ENCODE results near the gene VIPAS39. TPM values are rescaled to one million over a fixed set of nuclear protein-coding genes. Genes with fewer than 3 reads are reported as not detected.

Gene VIPAS39
- polyA plus RNA-seq, 1 donor (not counting 4 experiments of a cell fraction or from before 2014, with no cell fraction given), result 24.5 TPM

GRCh38 chr14:77423423-77423822 lies 34.0 kb downstream of the VIPAS39 start, which contains the start of gene NOXRED1:
TSS of gene NOXRED1 (minus strand) at chr14:77423523. CDS start at chr14:77422889, 634 bp downstream.
- Histone ChIP-seq H3K27me3 (ENCODE audit: control insufficient read depth, extremely low read depth, insufficient read depth, low read length) (no peaks in the 10 kb centered on the region), H3K4me1 (ENCODE audit: control insufficient read depth, extremely low read depth, insufficient read depth, low read length) (no peaks in the 10 kb centered on the region), H3K9me3 (ENCODE audit: control insufficient read depth, low read depth, low read length) (no peaks in the 10 kb centered on the region), H4K20me1 (ENCODE audit: control insufficient read depth, extremely low read depth, insufficient read depth, low read length) (no peaks in the 10 kb centered on the region), H2AFZ (ENCODE audit: control insufficient read depth, low read length) (no peak within 1 kb of the TSS), H3K27ac (ENCODE audit: control insufficient read depth, insufficient read depth, low read length) (no peak within 1 kb of the TSS), H3K36me3 (ENCODE audit: control insufficient read depth in 2 of 2, extremely low read depth in 1 of 2, insufficient read depth in 2 of 2, low read length in 2 of 2) (peaks cover 16 to 22% of the 10 kb centered on the region in 2 experiments), H3K4me3 (ENCODE audit: control insufficient read depth in 2 of 3, extremely low read depth in 1 of 3, insufficient read depth in 2 of 3, low read depth in 1 of 3, low read length in 3 of 3) (no peak within 1 kb of the TSS), H3K9ac (ENCODE audit: control insufficient read depth, extremely low read depth, insufficient read depth, low read length) (no peak within 1 kb of the TSS), H3K9me1 (ENCODE audit: control insufficient read depth, extremely low read depth, insufficient read depth, low read length) (no peaks in the 10 kb centered on the region), H3K79me2 (ENCODE audit: control insufficient read depth, insufficient read depth, low read length) (no peaks in the 10 kb centered on the region), H3K4me2 (ENCODE audit: control insufficient read depth, extremely low read depth, insufficient read depth, low read depth, low read length) (no peak within 1 kb of the TSS)
- dilution Hi-C loops (cut with MboI; ENCODE audit: extremely low pct_ligation_motif_present, low sequenced_read_pairs), result no loop called here
- no peak for DNase-seq (ENCODE audit: low read depth, low spot score)
- FAIRE-seq, result no peak
- no peak for TF ChIP-seq CTCF (optimal IDR thresholded peaks at IDR 0.05 in 1 of 3, IDR thresholded peaks at IDR 0.05 in 1 of 3, conservative IDR thresholded peaks at IDR 0.05 in 1 of 3; ENCODE audit: extremely low read depth in 1 of 3, insufficient read depth in 2 of 3, low read length in 3 of 3)

GRCh38 chr14:77421201-77421600 lies 36.2 kb downstream of the VIPAS39 start:
- Histone ChIP-seq H4K20me1 (ENCODE audit: control insufficient read depth, extremely low read depth, insufficient read depth, low read length) (no peaks in the 10 kb centered on the region), H3K36me3 (ENCODE audit: control insufficient read depth in 2 of 2, extremely low read depth in 1 of 2, insufficient read depth in 2 of 2, low read length in 2 of 2) (peaks cover 0 to 7% of the 10 kb centered on the region in 2 experiments), H3K4me1 (ENCODE audit: control insufficient read depth, extremely low read depth, insufficient read depth, low read length) (no peaks in the 10 kb centered on the region), H3K27me3 (ENCODE audit: control insufficient read depth, extremely low read depth, insufficient read depth, low read length) (no peaks in the 10 kb centered on the region), H3K9me1 (ENCODE audit: control insufficient read depth, extremely low read depth, insufficient read depth, low read length) (no peaks in the 10 kb centered on the region), H2AFZ (ENCODE audit: control insufficient read depth, low read length) (no peak overlapping the region), H3K79me2 (ENCODE audit: control insufficient read depth, insufficient read depth, low read length) (no peaks in the 10 kb centered on the region), H3K4me3 (ENCODE audit: control insufficient read depth in 2 of 3, extremely low read depth in 1 of 3, insufficient read depth in 2 of 3, low read depth in 1 of 3, low read length in 3 of 3) (no peak overlapping the region), H3K27ac (ENCODE audit: control insufficient read depth, insufficient read depth, low read length) (no peak overlapping the region), H3K9ac (ENCODE audit: control insufficient read depth, extremely low read depth, insufficient read depth, low read length) (no peak overlapping the region), H3K9me3 (ENCODE audit: control insufficient read depth, low read depth, low read length) (no peaks in the 10 kb centered on the region), H3K4me2 (ENCODE audit: control insufficient read depth, extremely low read depth, insufficient read depth, low read depth, low read length) (no peak overlapping the region)
- dilution Hi-C loops (cut with MboI; ENCODE audit: extremely low pct_ligation_motif_present, low sequenced_read_pairs), result no loop called here
- FAIRE-seq, result no peak
- DNase-seq (ENCODE audit: low read depth, low spot score), result no peak
- no peak for TF ChIP-seq EZH2 (IDR thresholded peaks at IDR 0.05; ENCODE audit: low read length)
- TF ChIP-seq CTCF (optimal IDR thresholded peaks at IDR 0.05 in 1 of 3, IDR thresholded peaks at IDR 0.05 in 1 of 3, conservative IDR thresholded peaks at IDR 0.05 in 1 of 3; ENCODE audit: extremely low read depth in 1 of 3, insufficient read depth in 2 of 3, low read length in 3 of 3), result no peak

Data from keratinocyte (primary cell).